OCI-M1 (cell line): ENCODE results near the gene SLC22A7.

ENCODE experiments used
- DNase-seq: peaks from one replicate; lab custom pipeline; 2025; lab: John Stamatoyannopoulos, UW

Gene SLC22A7

GRCh38 chr6:43265564-43265963 lies 32.5 kb upstream of the SLC22A7 start:
- no peak for DNase-seq

GRCh38 chr6:43267619-43268354 lies 30.3 kb upstream of the SLC22A7 start:
- no peak for DNase-seq

- DNase-seq: peak; percentile 36
Measured at GRCh38 chr6:43268355-43268700, 29.7 kb upstream of the SLC22A7 start.

GRCh38 chr6:43268782-43269272 lies 29.2 kb upstream of the SLC22A7 start:
- DNase-seq: peak; percentile 36

DNA sequence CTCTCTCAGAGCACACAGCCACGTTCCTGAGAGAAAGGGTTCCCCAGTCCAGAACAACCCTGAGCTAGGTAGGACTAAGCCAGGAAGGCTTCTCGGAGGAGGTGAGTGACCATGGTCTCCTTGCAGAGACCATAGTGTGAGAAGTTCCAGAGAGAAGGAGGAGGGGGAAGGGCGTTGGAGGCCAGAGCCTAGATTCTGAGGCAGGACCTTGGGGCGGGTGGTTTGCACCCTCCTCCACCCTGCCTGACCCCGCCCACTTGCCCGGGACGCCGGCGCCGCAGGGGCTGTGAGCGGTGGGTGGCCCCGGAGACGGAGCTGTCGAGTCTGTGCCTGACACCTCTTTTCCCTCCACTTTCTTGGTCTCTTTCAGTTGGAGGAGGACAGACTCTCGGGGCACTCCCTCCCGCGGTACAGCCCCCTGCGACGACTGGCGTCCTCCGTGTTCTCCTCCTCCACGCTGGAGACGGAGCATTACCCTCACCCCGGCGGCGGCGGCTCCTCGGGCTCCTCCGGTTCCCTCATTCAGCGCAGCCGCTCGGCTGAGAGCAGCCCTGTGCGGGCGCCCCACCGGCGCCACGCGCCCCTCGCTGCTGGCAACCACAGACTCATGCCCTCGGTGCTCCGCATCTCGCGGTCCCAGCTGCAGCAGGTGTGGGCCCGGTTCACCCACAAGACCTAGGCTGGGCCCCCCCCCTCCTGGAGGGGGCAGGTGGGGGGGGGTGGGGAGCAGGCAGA lies 28.6 kb upstream of the SLC22A7 start:
- DNase-seq: peak; percentile 48

DNA sequence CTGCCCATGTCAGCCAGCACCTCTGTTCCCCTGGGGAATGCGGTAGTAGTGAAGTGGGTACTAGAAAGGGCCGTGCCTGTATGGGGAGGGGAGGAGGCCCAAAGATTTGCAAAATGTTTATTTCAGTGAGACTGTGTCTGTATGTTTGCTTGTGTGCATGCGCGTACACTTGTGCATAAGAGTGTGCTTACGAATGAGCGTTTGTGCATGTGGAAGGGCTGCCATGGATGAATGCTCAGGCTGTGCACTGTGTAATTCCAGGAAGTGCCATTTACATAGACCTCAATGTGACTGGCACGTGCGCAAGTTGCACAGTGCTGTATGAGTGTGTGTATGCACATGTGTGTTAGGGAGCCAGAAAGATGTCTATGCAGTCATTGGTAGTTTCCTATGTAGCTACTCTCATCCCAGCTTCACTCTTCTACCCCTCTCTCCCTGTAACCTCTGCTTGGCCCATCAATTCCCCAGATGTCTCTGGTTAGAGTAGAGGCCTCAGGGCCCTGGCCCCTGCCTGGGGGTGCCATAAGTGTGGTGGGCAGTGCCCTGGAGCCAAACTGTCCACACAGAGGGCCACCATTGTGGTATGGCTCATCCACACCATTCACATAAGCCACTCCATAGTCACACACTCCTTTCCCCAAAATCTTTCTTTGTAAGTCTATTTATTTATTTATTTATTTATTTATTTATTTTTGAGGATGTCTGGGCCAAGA lies 26.8 kb upstream of the SLC22A7 start:
- DNase-seq: no peak

DNA sequence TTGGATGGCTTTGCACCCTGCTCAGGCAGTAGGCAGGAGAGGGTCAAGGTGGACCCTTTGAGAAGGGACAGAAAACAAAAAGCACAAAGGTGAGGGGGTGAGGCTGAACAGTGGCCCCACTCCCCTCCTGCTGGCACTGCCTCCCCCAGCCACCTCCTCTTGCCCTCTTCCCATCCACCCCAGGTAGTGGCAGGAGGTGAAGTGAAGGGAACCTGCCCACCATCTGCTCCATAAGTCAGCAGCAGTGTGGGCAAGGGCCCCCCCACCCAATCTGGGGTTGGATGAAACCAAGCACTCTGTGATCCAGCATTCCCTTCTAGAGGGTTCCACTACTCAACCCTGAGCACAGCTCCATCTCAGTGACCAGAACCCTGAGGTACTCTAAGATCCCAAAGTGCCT lies 26.1 kb upstream of the SLC22A7 start:
- DNase-seq: no peak

DNA sequence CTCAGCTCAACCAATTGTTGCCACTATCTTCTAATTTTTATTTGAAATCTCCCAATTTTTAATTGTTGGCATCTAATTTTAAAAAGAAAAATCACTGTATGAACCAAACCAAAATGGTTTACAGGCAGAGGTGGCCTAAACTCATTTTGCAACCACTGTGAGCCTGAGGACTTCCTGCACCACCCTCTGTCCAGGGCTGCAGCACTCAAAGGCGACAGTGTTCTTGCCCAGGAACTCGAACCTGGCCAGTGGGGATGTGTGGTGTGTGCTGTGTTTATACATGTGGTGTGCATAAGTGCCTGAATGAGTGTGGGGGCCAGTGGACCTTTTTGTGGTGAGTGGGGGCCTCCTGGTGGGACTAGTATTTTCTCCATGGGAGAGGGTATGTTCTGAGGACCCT lies 24.4 kb upstream of the SLC22A7 start:
- DNase-seq: no peak

DNA sequence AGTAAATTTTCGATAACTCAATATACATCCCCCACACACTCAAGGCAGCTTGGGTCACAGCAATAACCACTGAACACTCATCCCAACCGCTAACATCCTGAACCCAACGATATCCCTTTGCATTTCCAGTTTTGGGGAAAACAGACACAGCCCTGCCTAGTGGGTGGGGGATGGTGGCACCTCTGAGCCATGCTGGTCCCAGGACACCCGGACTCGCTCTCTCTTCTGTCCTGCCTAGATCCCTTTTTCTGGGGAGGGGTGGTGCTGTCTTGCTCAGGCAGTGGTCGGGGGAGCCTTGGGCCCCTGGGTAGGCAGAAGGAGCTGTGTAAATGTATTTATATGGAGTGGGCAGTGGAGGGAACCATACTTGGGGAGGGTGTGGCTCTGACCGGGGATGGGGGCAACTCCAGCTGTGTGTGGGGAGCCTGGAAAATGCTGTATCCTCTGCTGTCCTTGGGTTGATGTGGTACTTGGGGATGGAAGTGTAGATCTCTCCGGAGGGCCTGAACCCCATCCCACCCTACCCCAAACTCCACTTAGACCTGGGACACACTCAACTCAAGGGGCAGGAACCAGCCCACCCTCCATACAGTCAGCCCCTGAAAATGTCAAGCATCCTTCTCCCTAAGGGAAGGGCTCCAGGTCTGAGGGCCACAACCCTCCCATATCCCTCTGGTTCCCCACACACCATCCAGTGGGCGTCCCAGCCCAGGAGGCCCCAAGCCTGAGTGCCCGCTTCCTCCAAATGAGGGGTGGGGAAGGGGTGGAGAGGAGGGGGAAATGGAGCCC lies 23.7 kb upstream of the SLC22A7 start:
- DNase-seq: no peak

GRCh38 chr6:43274916-43275597 lies 23.0 kb upstream of the SLC22A7 start:
- no peak for DNase-seq

DNA sequence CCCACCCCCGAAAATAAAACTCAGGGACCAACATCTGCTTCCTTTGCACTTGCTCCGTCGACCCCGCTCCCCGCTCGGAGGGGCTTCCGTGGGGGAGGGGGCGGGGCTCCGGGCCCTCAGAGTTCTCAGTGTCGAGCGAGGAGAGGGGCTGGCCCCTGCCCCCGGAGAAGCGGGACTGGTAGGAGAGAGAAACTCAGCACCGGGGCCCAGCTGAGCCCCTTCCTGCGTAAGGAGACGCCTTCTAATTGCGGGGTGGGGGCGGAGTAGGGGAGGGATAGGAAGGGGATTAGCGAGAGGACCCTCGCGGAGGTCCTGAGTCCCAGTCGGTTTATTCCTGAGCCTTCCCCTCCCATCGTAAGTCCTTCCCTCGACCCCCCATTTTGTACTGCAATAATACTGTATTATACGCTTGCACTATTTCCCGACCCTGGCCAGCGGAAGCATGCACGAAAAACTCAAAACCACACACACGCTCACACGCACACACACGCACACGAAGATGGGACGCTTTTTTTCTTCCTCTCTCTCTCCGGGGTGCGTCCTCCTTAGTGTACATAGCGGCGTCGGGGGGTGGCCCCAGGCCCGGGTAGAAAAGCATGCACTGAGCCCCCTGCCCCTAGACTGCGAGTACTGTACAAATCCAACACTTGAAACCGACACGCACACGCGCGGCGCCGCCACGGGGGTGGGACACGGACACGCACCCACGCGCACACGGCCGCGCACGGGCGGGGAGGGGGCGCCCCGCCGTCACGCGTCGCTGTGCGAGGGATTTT lies 22.1 kb upstream of the SLC22A7 start:
- no peak for DNase-seq

- DNase-seq: no peak
Measured at GRCh38 chr6:43276577-43277305, 21.3 kb upstream of the SLC22A7 start.

- no peak for DNase-seq
Measured at GRCh38 chr6:43277306-43277642, 20.8 kb upstream of the SLC22A7 start.

DNA sequence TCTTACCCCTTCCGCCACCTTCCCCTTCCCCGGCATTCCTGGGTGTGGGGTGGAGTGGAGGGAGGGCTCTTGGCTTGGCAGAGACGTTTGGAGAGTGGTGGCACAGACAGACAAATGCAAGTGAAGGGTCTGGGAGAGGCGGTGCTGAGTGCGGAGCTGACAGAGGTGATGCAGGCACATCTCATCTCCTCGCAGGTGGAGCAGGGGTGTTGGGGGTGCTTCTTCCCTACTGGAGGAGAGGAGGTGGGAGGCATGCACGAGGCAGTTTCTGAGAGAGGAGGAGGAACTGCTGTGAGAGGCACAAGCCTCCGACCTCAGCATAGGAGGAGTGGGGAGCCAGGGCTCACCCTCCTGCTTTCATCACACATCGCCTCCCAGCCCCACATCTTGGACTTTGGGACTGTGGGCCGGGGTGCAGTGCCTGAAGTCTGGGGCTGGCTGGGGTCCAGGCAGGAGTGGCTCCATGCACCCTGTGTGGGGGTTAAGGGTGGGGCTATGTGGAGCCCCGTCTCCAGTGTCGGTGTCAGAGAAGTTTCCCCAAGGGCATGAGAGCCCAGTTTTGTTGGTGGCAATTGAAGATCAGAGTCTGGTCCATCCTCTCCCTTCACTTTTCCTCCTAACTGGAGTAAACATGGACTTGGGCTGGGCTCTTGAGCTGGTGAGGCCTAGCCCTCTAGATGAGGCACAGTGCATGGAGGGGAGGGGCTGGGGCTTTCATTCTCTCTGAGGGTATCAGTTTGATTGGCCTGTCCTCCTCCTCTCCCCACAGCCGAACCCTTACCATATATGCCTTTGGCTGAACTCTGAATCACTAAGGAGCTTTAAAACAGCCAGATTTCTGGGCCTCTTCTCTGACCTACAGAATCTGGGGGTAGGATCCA lies 20.2 kb upstream of the SLC22A7 start:
- DNase-seq: no peak

- DNase-seq: no peak
Measured at GRCh38 chr6:43278524-43279078, 19.5 kb upstream of the SLC22A7 start.

GRCh38 chr6:43280234-43280633 lies 17.8 kb upstream of the SLC22A7 start:
- DNase-seq: no peak

DNA sequence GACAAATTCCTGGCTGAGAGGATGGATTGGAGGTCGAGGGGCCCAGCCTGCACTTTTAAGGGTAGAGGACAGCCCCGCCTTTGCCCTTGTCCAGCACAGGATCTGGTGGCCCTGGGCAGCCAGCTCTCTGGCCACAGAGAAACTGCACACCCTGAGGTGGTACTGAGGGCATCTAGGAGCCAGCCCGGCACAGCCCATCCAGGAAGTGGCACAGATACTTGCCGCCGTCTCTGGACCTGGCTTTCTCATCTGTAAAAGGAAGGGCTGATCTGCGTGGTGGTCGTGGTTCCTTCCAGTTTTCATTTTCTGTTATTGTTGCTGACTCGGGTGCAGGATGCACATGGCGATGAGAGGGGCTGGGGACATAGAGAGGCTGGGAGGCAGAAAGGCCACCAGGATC lies 16.0 kb upstream of the SLC22A7 start:
- no peak for DNase-seq

GRCh38 chr6:43282636-43283513 lies 15.2 kb upstream of the SLC22A7 start:
- DNase-seq: no peak
